K562 (cell line): ENCODE results near the gene CNFN. TPM values are rescaled to one million over a fixed set of nuclear protein-coding genes. Genes with fewer than 3 reads are reported as not detected.
A peak's percentile ranks its signal among the peaks of the same experiment; 100 is the strongest.

Experiments
- ASH1L ChIP-seq: fragments of 450-650 bp; IDR thresholded peaks from 2 replicates; pipeline ENCODE4 v1.6.1; 2018; ENCODE audit warnings: borderline replicate concordance, mild to moderate bottlenecking, low read depth; ENCODE audit not compliant: partially characterized antibody
- ATF3 ChIP-seq, 2 experiments: fragments of 450-650 bp in 1 of 2; sonication (generic) in 1 of 2; formaldehyde crosslinking in 1 of 2; IDR thresholded peaks in 1 of 2; conservative IDR thresholded peaks in 1 of 2; 2 replicates each; pipeline versions ENCODE4 v1.6.1 to v1.8.1; 2016 to 2023; ENCODE audit warnings: mild to moderate bottlenecking in 2 of 2, moderate library complexity in 2 of 2, inconsistent platforms in 1 of 2, missing genetic modification reagents in 1 of 2
- CXXC5 ChIP-seq: fragments of 250-450 bp; sonication (Bioruptor Pico); IDR thresholded peaks from 2 replicates; pipeline ENCODE4 v1.8.0; 2022; ENCODE audit warnings: inconsistent platforms, mild to moderate bottlenecking, moderate library complexity
- EWSR1 ChIP-seq: fragments of 450-650 bp; IDR thresholded peaks from 2 replicates; pipeline ENCODE4 v1.6.1; 2018; ENCODE audit warnings: borderline replicate concordance, mild to moderate bottlenecking, low read depth, moderate library complexity; ENCODE audit not compliant: partially characterized antibody
- FOSL1 ChIP-seq: fragments of 200-800 bp; sonication (Bioruptor generic); conservative IDR thresholded peaks from 2 replicates; pipeline ENCODE4 v1.6.1; 2016; ENCODE audit warnings: missing genetic modification characterization, missing compliant biosample characterization
- FOXM1 ChIP-seq, 2 experiments: fragments of 450-650 bp in 1 of 2; sonication (generic) in 1 of 2; formaldehyde crosslinking in 1 of 2; IDR thresholded peaks; 2 replicates each; pipeline versions ENCODE4 v1.6.1 to v1.9.0; 2017 to 2022; ENCODE audit warnings: low read depth in 2 of 2, mild to moderate bottlenecking in 2 of 2, missing genetic modification reagents in 1 of 2, moderate library complexity in 1 of 2
- FOXO4 ChIP-seq: fragments of 450-650 bp; formaldehyde crosslinking; IDR thresholded peaks from 2 replicates; pipeline ENCODE4 v1.4.0; 2020; ENCODE audit warnings: mild to moderate bottlenecking, moderate library complexity
- GATAD2A ChIP-seq: fragments of 450-650 bp; IDR thresholded peaks from 2 replicates; pipeline ENCODE4 v1.6.1; 2017
- KLF6 ChIP-seq: fragments of 250-450 bp; sonication (Bioruptor Pico); IDR thresholded peaks from 2 replicates; pipeline ENCODE4 v1.4.0; 2020; ENCODE audit warnings: mild to moderate bottlenecking, moderate library complexity, borderline replicate concordance
- PHF20 ChIP-seq: fragments of 450-650 bp; IDR thresholded peaks from 2 replicates; pipeline ENCODE4 v1.6.1; 2018; ENCODE audit not compliant: partially characterized antibody
- RNF219 ChIP-seq: fragments of 250-450 bp; sonication (Bioruptor Pico); IDR thresholded peaks from 2 replicates; pipeline ENCODE4 v1.5.0; 2022; ENCODE audit warnings: mild to moderate bottlenecking
- SIRT6 ChIP-seq: IDR thresholded peaks from one replicate; pipeline ENCODE4 v1.6.1; 2012; ENCODE audit warnings: low read depth, mild to moderate bottlenecking, control low read depth, inconsistent platforms, low read length, moderate library complexity
- SMAD4 ChIP-seq: fragments of 250-450 bp; sonication (Bioruptor Pico); conservative IDR thresholded peaks from 2 replicates; pipeline ENCODE4 v1.8.0; 2021; ENCODE audit warnings: inconsistent platforms, mild to moderate bottlenecking, moderate library complexity
- SMARCA5 ChIP-seq: fragments of 450-650 bp; IDR thresholded peaks from 2 replicates; pipeline ENCODE4 v1.6.1; 2016
- TBP ChIP-seq: optimal IDR thresholded peaks from 2 replicates; pipeline ENCODE3; 2011; ENCODE audit warnings: low read depth, low read length, improper control_type of control experiment
- TCF3 ChIP-seq: sonication (generic); formaldehyde crosslinking; IDR thresholded peaks from 2 replicates; pipeline ENCODE4 v1.4.0; 2020; ENCODE audit warnings: mild to moderate bottlenecking, missing genetic modification reagents
- XRCC5 ChIP-seq: fragments of 200-400 bp; formaldehyde crosslinking; IDR thresholded peaks from 2 replicates; pipeline ENCODE4 v1.6.1; 2017; ENCODE audit warnings: low read depth, mild to moderate bottlenecking, low read length
- ZNF143 ChIP-seq: sonication (generic); formaldehyde crosslinking; IDR thresholded peaks from 2 replicates; pipeline ENCODE4 v1.9.0; 2022; ENCODE audit warnings: mild to moderate bottlenecking, missing genetic modification reagents
- ZNF165 ChIP-seq: fragments of 250-450 bp; sonication (Bioruptor Pico); IDR thresholded peaks from 2 replicates; pipeline ENCODE4 v1.4.0; 2020; ENCODE audit warnings: borderline replicate concordance
- ZNF76 ChIP-seq: fragments of 250-450 bp; sonication (Bioruptor Pico); IDR thresholded peaks from 2 replicates; pipeline ENCODE4 v1.4.0; 2020; ENCODE audit warnings: mild to moderate bottlenecking, moderate library complexity, borderline replicate concordance
- ZSCAN29 ChIP-seq: fragments of 450-650 bp; IDR thresholded peaks from 2 replicates; pipeline ENCODE4 v1.6.1; 2017
- polyA plus RNA-seq, 8 experiments: library from polyadenylated mRNA; depleted of rRNA in 4 of 8; stranded (reverse) in 5 of 8; unstranded in 3 of 8; fragments of >200 nt; fragmentation: Nextera tagmentation in 2 of 8; fragmentation: Illumina TruSeq in 1 of 8; extraction: Ambion mirVana in 2 of 8; extraction: Trizol in 1 of 8; gene quantifications; 2 replicates each; pipeline versions ENCODE4 v1.2.1 to v1.2.3, GENCODE V29; 2011 to 2014; ENCODE audit warnings: inconsistent platforms in 1 of 8, missing spikeins in 1 of 8
- total RNA-seq, 7 experiments: library from RNA; depleted of rRNA in 6 of 7; stranded (reverse); fragments of >200 nt in 6 of 7; fragmentation: Illumina TruSeq in 2 of 7; extraction: Trizol in 2 of 7; gene quantifications; 2 replicates each; pipeline versions ENCODE4 v1.2.1 to v1.2.3, GENCODE V29; 2011 to 2021; ENCODE audit warnings: low replicate concordance in 1 of 7

Gene CNFN
- total and polyA plus RNA-seq, 9 of the 15 experiments (the other 6 are each of a cell fraction or from before 2014, with no cell fraction given) = 0.18 to 0.52 (median 0.27) TPM; not detected in 5

- no peak for TF ChIP-seq ZNF165
- TF ChIP-seq SIRT6 = no peak
- TF ChIP-seq ATF3 (IDR thresholded peaks at IDR 0.05) = peak; percentile 95
- 0 out of 2 replicates have a peak, but pooled peaks have one; percentile 81 for TF ChIP-seq ATF3 (CRISPR knock-in tag; conservative IDR thresholded peaks at IDR 0.05)
- TF ChIP-seq ZNF143 (CRISPR knock-in tag) = peak; percentile 47
- TF ChIP-seq FOXO4 (CRISPR knock-in tag) = peak; percentile 63; the same call in 1 of the 2 replicates
- 0 out of 2 replicates have a peak, but pooled peaks have one; percentile 8 for TF ChIP-seq FOSL1
- no peak for TF ChIP-seq SMARCA5
- peak; percentile 89; the same call in 1 of the 2 replicates for TF ChIP-seq GATAD2A
- 0 out of 2 replicates have a peak, but pooled peaks have one; percentile 48 for TF ChIP-seq XRCC5
- TF ChIP-seq RNF219 (CRISPR knock-in tag) = no peak
- peak; percentile 76 for TF ChIP-seq TBP
- TF ChIP-seq ZNF76 (CRISPR knock-in tag) = peak; percentile 52; the same call in 1 of the 2 replicates
- peak; percentile 95 for TF ChIP-seq ASH1L
- TF ChIP-seq SMAD4 = peak; percentile 60; the same call in 1 of the 2 replicates
- no peak for TF ChIP-seq KLF6 (CRISPR knock-in tag)
- peak; percentile 12; the same call in 1 of the 2 replicates for TF ChIP-seq FOXM1 (IDR thresholded peaks at IDR 0.05; ENCODE audit: low read depth)
- no peak for TF ChIP-seq FOXM1 (CRISPR knock-in tag; IDR thresholded peaks at IDR 0.05; ENCODE audit: low read depth)
- peak; percentile 72 for TF ChIP-seq CXXC5 (CRISPR knock-in tag)
- TF ChIP-seq TCF3 (CRISPR knock-in tag) = peak; percentile 11; the same call in 1 of the 2 replicates
- no peak for TF ChIP-seq EWSR1
- peak; percentile 79 for TF ChIP-seq PHF20
- 0 out of 2 replicates have a peak, but pooled peaks have one; percentile 42 for TF ChIP-seq ZSCAN29
These were observed 6.5 kb upstream of the CNFN start (continued) for GRCh38 chr19:42396381-42397262.
